Hepatocyte (in vitro differentiated cells): Measurements from ENCODE around the gene TDRD12.
"Not testable (repeated sequence)": the region's sequence is repeated elsewhere in the genome, so short reads cannot be mapped to it uniquely, and the experiment has no call there.

Source experiments
- EZH2 ChIP-seq: fragments of 200-600 bp; sonication (generic); IDR thresholded peaks from 2 replicates; pipeline ENCODE4 v1.6.1; 2016; ENCODE audit warnings: antibody characterized with exemption, mild to moderate bottlenecking, borderline replicate concordance
- EZH2phosphoT487 ChIP-seq: fragments of 200-600 bp; sonication (generic); IDR thresholded peaks from one replicate; pipeline ENCODE4 v1.6.1; 2018; ENCODE audit warnings: antibody characterized with exemption, mild to moderate bottlenecking, low read depth, moderate library complexity; ENCODE audit not compliant: unreplicated experiment, severe bottlenecking

DNA sequence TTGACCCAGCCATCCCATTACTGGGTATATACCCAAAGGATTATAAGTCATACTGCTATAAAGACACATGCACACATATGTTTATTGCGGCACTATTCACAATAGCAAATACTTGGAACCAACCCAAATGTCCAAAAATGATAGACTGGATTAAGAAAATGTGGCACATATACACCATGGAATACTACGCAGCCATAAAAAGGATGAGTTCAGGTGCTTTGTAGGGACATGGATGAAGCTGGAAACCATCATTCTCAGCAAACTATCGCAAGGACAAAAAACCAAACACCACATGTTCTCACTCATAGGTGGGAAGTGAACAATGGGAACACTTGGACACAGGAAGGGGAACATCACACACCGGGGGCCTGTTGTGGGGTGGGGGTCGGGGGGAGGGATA lies 45.8 kb downstream of the TDRD12 start:
- TF ChIP-seq EZH2phosphoT487, EZH2: not testable (repeated sequence)
